T-helper 9 cell (primary cell): ENCODE data around the gene GOLGB1.
"Not testable (repeated sequence)": the region's sequence is repeated elsewhere in the genome, so short reads cannot be mapped to it uniquely, and the experiment has no call there.

Source experiments
- DNase-seq: peaks from one replicate; pipeline ENCODE4 v3.0.0-alpha.2; 2020
- total RNA-seq, 2 donors: gene quantifications; one replicate each; lab custom pipeline; 2026; lab: John Stamatoyannopoulos, UW

Gene GOLGB1
- total RNA-seq, result 234 to 289 reads per million in 2 donors

GRCh38 chr3:121749276-121750086 lies at the start of gene GOLGB1:
GOLGB1 (minus strand) TSS chr3:121749741; CDS start chr3:121730971, 18,770 bp downstream.
- DNase-seq, result peak; percentile 87

GRCh38 chr3:121796970-121797369 lies 47.4 kb upstream of the GOLGB1 start:
- no peak for DNase-seq

GRCh38 chr3:121794264-121794983 lies 44.9 kb upstream of the GOLGB1 start:
- no peak for DNase-seq

GRCh38 chr3:121793078-121793477 lies 43.5 kb upstream of the GOLGB1 start:
- DNase-seq, result no peak

GRCh38 chr3:121786485-121786884 lies 36.9 kb upstream of the GOLGB1 start:
- DNase-seq, result no peak

- not testable (repeated sequence) for DNase-seq
These were observed 33.2 kb upstream of the GOLGB1 start for GRCh38 chr3:121782784-121783183.

- DNase-seq, result no peak
These were observed 32.1 kb upstream of the GOLGB1 start for GRCh38 chr3:121781611-121782010.

- not testable (repeated sequence) for DNase-seq
These were observed 25.6 kb upstream of the GOLGB1 start for GRCh38 chr3:121775095-121775494.

GRCh38 chr3:121769246-121769645 lies 19.7 kb upstream of the GOLGB1 start:
- DNase-seq, result no peak

- no peak for DNase-seq
These were observed 18.9 kb upstream of the GOLGB1 start for GRCh38 chr3:121768452-121768851.

GRCh38 chr3:121759541-121760202 lies 10.1 kb upstream of the GOLGB1 start:
- no peak for DNase-seq

GRCh38 chr3:121758727-121759450 lies 9.3 kb upstream of the GOLGB1 start:
- no peak for DNase-seq

- DNase-seq, result no peak
These were observed 8.4 kb upstream of the GOLGB1 start for GRCh38 chr3:121757812-121758545.

GRCh38 chr3:121757087-121757811 lies 7.7 kb upstream of the GOLGB1 start:
- DNase-seq, result no peak

- DNase-seq, result no peak
These were observed 3.2 kb upstream of the GOLGB1 start for GRCh38 chr3:121752772-121753171.

- DNase-seq, result no peak
These were observed 2.7 kb upstream of the GOLGB1 start for GRCh38 chr3:121752261-121752660.

GRCh38 chr3:121750087-121750415 lies 510 bp upstream of the GOLGB1 start:
- DNase-seq, result no peak

- no peak for DNase-seq
These were observed 763 bp downstream of the GOLGB1 start for GRCh38 chr3:121748680-121749275.

- DNase-seq, result no peak
These were observed 1.6 kb downstream of the GOLGB1 start for GRCh38 chr3:121747976-121748375.

- not testable (repeated sequence) for DNase-seq
These were observed 6.4 kb downstream of the GOLGB1 start for GRCh38 chr3:121743106-121743505.

- DNase-seq, result no peak
These were observed 8.6 kb downstream of the GOLGB1 start for GRCh38 chr3:121740896-121741295.
